ENCODE measurements around the gene GALNT5.

GRCh38 chr2:157221394-157221988, 36.0 kb upstream of the GALNT5 start:
- TF ChIP-seq, protein P1, sequence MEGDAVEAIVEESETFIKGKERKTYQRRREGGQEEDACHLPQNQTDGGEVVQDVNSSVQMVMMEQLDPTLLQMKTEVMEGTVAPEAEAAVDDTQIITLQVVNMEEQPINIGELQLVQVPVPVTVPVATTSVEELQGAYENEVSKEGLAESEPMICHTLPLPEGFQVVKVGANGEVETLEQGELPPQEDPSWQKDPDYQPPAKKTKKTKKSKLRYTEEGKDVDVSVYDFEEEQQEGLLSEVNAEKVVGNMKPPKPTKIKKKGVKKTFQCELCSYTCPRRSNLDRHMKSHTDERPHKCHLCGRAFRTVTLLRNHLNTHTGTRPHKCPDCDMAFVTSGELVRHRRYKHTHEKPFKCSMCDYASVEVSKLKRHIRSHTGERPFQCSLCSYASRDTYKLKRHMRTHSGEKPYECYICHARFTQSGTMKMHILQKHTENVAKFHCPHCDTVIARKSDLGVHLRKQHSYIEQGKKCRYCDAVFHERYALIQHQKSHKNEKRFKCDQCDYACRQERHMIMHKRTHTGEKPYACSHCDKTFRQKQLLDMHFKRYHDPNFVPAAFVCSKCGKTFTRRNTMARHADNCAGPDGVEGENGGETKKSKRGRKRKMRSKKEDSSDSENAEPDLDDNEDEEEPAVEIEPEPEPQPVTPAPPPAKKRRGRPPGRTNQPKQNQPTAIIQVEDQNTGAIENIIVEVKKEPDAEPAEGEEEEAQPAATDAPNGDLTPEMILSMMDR (IDR thresholded peaks at IDR 0.05; ENCODE audit: extremely low read depth in 1 of 2, insufficient read depth in 1 of 2, low read depth in 1 of 2, low read length in 2 of 2), result no peak
- TF ChIP-seq JUN (IDR thresholded peaks at IDR 0.05; ENCODE audit: borderline replicate concordance, insufficient read depth, insufficient read length, low read depth), result no peak
- no peak for TF ChIP-seq POLR2AphosphoS5 (IDR thresholded peaks at IDR 0.05; ENCODE audit: insufficient read depth, low read depth, low read length)
- no peak for TF ChIP-seq EZH2 (IDR thresholded peaks at IDR 0.05; ENCODE audit: borderline replicate concordance, low read depth, low read length, severe bottlenecking)
- no peak for TF ChIP-seq POLR2A (IDR thresholded peaks at IDR 0.05; ENCODE audit: low read depth, low read length)
